HG02981 (cell line): Measurements from ENCODE around the gene BCL2L12.

Source experiments
- ATAC-seq: cut with Tn5 transposase; IDR thresholded peaks from one replicate; pipeline ENCODE4 v1.9.1; 2021; ENCODE audit warnings: mild to moderate bottlenecking, moderate library complexity; ENCODE audit not compliant: unreplicated experiment

BCL2L12 gene

GRCh38 chr19:49641688-49642491 lies 23.8 kb upstream of the BCL2L12 start, which contains the start of gene SCAF1:
Gene SCAF1, plus strand, starts transcription at chr19:49642209. Its CDS starts 2,818 bp downstream, at chr19:49645027.
- ATAC-seq = peak; percentile 48

DNA sequence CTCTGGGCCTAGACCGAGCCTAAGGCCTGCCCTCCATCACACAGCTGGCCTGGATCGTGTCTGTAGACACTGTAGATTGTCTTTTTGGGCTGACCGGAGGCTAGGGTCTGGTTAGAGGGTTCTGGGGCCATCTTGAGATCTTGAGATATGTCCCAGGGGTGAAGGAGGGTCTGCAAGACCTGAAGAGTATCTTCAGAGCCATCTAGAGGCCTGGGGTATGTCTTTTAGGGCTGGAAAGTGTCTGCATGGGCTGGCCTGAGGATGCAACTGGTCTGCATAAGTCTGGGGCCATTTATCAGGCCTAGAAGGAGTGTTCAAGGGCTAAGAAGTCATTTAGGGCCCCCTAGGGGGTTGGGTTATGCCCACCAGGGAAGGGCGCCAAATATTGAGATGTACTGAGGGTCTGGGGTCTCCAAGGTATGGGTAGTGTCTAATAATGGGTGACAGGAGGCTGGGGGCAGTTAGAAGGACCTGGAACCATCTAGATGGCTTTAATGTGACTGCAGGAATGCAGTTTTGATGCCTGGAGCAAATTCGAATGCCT lies 23.2 kb upstream of the BCL2L12 start:
- no peak for ATAC-seq

GRCh38 chr19:49643466-49643865 lies 22.3 kb upstream of the BCL2L12 start:
- ATAC-seq = no peak

DNA sequence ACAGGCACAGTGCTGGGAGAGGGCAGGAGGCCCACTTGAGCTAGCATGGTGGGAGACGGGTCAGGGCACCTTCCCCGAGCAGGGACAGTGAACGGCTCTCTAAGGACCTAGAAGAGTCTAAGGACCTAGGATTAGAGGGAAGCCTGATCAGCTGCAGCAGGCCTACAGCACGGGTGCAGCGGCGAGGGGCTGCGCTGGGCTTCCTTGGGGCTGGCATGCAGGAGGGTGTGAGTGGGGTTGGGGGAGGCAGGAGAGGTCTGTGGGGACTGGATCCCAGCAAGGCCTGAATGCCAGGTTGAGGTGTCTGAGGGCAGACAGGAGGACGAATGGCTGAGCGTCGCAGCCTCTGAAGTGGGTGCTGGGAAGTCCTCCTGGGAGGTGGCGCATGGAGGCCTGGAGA lies 20.1 kb upstream of the BCL2L12 start:
- no peak for ATAC-seq

DNA sequence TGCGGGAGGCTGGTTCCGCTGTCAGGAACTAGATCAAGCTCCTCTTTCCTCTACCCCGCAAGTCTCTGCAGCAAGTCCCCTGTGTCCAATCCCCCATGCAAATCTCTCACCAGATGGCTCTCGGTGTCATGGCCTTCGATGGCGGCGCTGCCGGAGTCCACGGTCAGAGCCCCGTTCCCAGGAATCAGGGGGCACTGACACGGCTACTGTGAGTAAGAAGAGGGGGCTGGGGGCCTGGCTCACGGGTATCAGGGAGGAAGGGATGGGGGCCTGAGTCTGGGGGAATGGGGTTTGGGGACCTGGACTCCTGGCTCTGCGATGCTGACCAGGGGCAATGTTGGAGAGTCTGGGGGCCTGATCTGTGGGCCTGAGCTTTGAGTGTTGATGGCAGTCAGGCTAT lies 19.7 kb upstream of the BCL2L12 start:
- no peak for ATAC-seq

DNA sequence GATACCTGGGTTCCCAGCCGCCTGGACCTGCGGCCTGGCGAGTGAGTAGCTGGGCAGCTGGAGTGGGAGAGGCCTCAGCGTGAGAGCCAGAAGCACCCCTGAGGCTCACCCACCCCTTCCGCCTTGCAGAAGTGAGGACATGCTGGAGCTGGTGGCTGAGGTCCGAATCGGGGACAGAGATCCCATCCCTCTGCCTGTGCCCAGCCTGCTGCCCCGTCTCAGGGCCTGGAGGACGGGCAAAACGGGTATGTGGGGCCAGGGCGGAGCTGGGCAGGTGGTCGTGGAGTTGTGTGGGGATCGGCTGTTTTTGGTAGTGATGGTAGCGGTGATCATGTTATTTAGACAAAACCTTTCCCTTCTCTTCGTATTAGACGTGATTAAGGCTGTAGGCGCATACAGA lies 19.1 kb upstream of the BCL2L12 start:
- no peak for ATAC-seq

- ATAC-seq = no peak
Measured at GRCh38 chr19:49651029-49651819, 14.5 kb upstream of the BCL2L12 start.

- no peak for ATAC-seq
Measured at GRCh38 chr19:49651820-49652550, 13.7 kb upstream of the BCL2L12 start.

- ATAC-seq = no peak
Measured at GRCh38 chr19:49652551-49653465, 12.9 kb upstream of the BCL2L12 start.

GRCh38 chr19:49653466-49653806 lies 12.3 kb upstream of the BCL2L12 start:
- ATAC-seq = no peak

- ATAC-seq = no peak
Measured at GRCh38 chr19:49654581-49654980, 11.2 kb upstream of the BCL2L12 start.

- no peak for ATAC-seq
Measured at GRCh38 chr19:49655570-49656455, 9.9 kb upstream of the BCL2L12 start.

GRCh38 chr19:49656456-49657109 lies 9.2 kb upstream of the BCL2L12 start:
- no peak for ATAC-seq

- ATAC-seq = no peak
Measured at GRCh38 chr19:49657493-49658138, 8.1 kb upstream of the BCL2L12 start.

DNA sequence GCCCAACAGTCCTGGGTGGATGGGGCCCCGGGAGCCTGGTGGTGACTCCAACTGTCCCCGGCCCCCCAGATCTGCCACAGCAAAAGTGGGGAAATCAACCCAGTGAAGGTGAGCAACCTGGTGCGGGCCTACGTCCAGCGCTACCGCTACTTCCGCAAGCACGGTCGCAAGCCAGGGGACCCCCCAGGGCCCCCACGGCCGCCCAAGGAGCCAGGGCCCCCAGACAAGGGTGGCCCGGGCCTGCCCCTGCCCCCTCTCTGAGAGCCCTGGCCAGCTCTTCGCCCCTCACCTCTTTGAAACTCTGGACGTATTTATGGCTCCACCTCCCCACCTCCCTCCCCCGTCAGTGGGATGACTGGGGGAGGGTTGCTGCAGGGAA lies 7.6 kb upstream of the BCL2L12 start:
- ATAC-seq = no peak

DNA sequence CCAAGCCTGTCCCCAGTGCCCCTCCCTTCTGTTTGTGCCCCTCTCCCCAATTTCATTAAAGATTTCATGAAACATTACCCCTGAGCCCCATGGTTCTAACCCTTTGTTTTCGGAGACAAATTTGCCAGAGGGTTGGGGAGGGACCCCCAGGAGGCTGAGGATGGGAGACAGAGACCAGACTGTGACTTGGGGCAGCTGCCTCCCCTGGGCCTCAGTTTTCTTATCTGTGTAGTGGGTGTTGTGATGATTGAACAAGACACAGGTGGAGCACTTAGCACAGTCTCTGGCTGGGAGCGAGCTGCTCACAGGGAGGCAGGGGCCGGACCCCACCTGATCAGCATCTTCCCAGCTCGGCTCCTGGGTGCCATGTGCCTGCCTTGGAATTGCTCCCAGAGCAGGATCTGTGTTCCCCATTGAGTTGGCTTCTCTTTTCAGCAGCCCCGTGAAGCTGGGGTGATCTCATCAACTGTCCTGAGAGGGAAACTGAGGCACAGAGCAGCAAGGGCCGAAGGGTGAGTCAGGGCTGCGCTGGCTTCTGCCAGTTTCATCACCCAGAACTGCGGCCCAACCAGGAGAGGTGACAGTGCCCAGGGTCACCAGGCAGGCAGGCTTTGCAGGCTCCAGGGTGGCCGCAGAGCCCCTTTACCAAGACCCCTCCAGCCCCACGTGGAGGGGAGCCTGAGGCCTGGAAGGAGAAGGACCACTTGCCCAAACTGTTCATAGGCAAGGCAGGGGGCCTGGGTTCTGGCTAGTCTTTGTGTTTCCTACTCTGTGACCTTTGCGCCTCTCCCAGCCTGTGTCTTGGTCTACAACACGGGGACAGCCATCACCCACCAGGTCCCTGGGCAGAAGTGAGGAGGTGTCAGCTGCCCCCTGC lies 6.9 kb upstream of the BCL2L12 start:
- no peak for ATAC-seq

DNA sequence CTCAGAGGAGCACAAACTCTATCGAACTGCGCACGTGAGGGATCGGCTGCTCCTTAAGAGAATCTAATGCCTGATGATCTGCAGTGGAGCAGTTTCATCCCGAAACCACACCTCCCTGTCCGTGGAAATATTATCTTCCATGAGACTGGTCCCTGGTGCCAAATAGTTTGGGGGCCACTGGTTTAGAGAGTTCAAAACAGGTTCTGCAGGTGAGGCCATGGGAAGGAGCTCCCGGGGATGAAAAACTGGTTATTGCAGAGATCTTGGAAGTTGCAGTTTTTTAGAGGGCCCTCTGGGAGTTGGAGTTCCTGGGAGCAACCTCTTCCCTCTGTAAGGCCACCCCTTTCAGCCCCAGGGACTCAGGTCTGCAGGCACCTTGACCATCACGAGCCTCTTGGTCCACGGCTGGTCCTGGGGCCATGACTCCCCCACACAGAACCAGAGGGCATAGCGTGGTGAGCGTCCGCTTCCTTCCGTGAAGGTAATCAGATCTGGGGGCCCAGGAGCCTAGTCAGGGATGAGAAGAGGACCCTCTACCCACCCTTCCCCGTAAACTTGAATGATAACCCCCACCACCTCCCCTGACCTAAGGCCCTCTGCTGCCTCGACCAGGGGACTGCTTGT lies 5.3 kb upstream of the BCL2L12 start:
- ATAC-seq = no peak
